Testis (tissue), 2 donors: ENCODE results near the gene YY1.

Experiments used
- CTCF ChIP-seq, 3 experiments: fragments of 450-650 bp in 2 of 3; fragments of 200-600 bp in 1 of 3; sonication (generic) in 1 of 3; IDR thresholded peaks; one replicate each; pipeline ENCODE4 v1.5.1; 2016 to 2019; ENCODE audit warnings: antibody characterized with exemption in 3 of 3, mild to moderate bottlenecking in 2 of 3, moderate library complexity in 1 of 3
- POLR2A ChIP-seq: fragments of 450-650 bp; IDR thresholded peaks from one replicate; pipeline ENCODE4 v1.6.1; 2017; ENCODE audit warnings: antibody characterized with exemption, mild to moderate bottlenecking, moderate library complexity

DNA sequence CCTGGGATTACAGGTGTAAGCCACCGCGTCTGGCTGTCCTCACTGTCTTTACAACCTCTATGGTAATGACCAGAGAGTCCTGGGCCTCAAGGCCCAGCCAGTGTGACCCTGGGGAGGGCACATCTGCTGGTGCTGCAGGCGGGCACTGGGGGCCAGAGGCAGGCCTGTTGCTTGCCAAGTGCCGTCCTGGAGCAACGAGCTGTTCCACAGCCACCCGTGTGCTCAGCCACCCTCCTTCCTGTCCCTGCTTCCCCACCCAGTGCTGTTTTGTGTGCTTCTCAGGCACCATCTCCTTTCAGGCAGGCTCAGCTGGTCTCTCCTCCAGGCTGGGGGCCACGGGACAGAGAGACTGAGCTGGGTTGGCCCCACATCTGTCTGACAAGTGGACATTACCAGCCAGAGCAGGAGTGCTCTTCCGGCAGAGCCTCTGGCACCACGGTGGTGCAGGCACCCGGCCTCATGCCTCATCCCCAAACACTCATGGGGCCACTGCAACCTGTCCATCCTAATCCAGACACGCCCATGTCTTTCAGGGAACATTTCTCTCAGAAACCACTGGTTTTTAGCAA lies 93.2 kb downstream of the YY1 start:
- no peak for TF ChIP-seq CTCF (IDR thresholded peaks at IDR 0.05)
- no peak for TF ChIP-seq POLR2A
